Stimulated activated CD4-positive, alpha-beta T cell treated with anti-CD3 and anti-CD28 coated beads, Interleukin-4, amount 100 ng/mL, for 48 hours (primary cell): Measurements from ENCODE around the gene GLUD1.
"Not testable (repeated sequence)": the region's sequence is repeated elsewhere in the genome, so short reads cannot be mapped to it uniquely, and the experiment has no call there.

Experiments used
- DNase-seq, 2 donors: peaks; one replicate each; pipeline ENCODE4 v3.0.0-alpha.2; 2020; ENCODE audit warnings: low read depth in 2 of 2

The GLUD1 gene

GRCh38 chr10:87094373-87095235 lies at the start of gene GLUD1, which contains the start of gene SHLD2:
Gene GLUD1 (minus strand): TSS chr10:87094843. CDS start chr10:87094769, 74 bp downstream.
Gene SHLD2 (plus strand): TSS chr10:87095206. CDS start chr10:87151355, 56,149 bp downstream.
- DNase-seq = peak; percentile 81 to 88

GRCh38 chr10:87143109-87143418 lies 48.4 kb upstream of the GLUD1 start:
- not testable (repeated sequence) for DNase-seq

GRCh38 chr10:87142230-87143108 lies 47.8 kb upstream of the GLUD1 start:
- not testable (repeated sequence) for DNase-seq

GRCh38 chr10:87137478-87137877 lies 42.8 kb upstream of the GLUD1 start:
- not testable (repeated sequence) for DNase-seq

GRCh38 chr10:87134440-87134839 lies 39.8 kb upstream of the GLUD1 start:
- not testable (repeated sequence) for DNase-seq

GRCh38 chr10:87133936-87134335 lies 39.3 kb upstream of the GLUD1 start:
- DNase-seq = not testable (repeated sequence)

GRCh38 chr10:87132176-87132575 lies 37.5 kb upstream of the GLUD1 start:
- not testable (repeated sequence) for DNase-seq

GRCh38 chr10:87127607-87128156 lies 33.0 kb upstream of the GLUD1 start:
- DNase-seq = not testable (repeated sequence)

- DNase-seq = not testable (repeated sequence)
These were observed 32.4 kb upstream of the GLUD1 start for GRCh38 chr10:87127048-87127447.

- not testable (repeated sequence) for DNase-seq
These were observed 28.7 kb upstream of the GLUD1 start for GRCh38 chr10:87123351-87123750.

GRCh38 chr10:87119029-87119428 lies 24.4 kb upstream of the GLUD1 start:
- DNase-seq = not testable (repeated sequence)

GRCh38 chr10:87118122-87118521 lies 23.5 kb upstream of the GLUD1 start:
- DNase-seq = not testable (repeated sequence)

GRCh38 chr10:87105446-87106124 lies 10.9 kb upstream of the GLUD1 start:
- no peak for DNase-seq

- DNase-seq = not testable (repeated sequence)
These were observed 10.1 kb upstream of the GLUD1 start for GRCh38 chr10:87104727-87105126.

GRCh38 chr10:87101996-87102395 lies 7.4 kb upstream of the GLUD1 start:
- no peak for DNase-seq

- DNase-seq = peak; percentile 52 to 66
These were observed 748 bp upstream of the GLUD1 start for GRCh38 chr10:87095236-87095945.

GRCh38 chr10:87093632-87094372 lies 841 bp downstream of the GLUD1 start:
- peak; percentile 70 to 71 for DNase-seq

GRCh38 chr10:87092861-87093631 lies 1.6 kb downstream of the GLUD1 start:
- DNase-seq = no peak

GRCh38 chr10:87092376-87092860 lies 2.2 kb downstream of the GLUD1 start:
- DNase-seq = no peak
